Ishikawa (cell line): ENCODE results near the gene ACTR8.
A peak's percentile ranks its signal among the peaks of the same experiment; 100 is the strongest.

ENCODE experiments used
- CEBPB ChIP-seq: IDR thresholded peaks from 2 replicates; pipeline ENCODE4 v1.6.1; 2012
- CREB1 ChIP-seq: IDR thresholded peaks from 2 replicates; pipeline ENCODE4 v1.6.1; 2012; ENCODE audit warnings: low read depth
- EGR1 ChIP-seq: IDR thresholded peaks from 2 replicates; pipeline ENCODE4 v1.6.1; 2012
- EP300 ChIP-seq: IDR thresholded peaks from 2 replicates; pipeline ENCODE4 v1.6.1; 2012; ENCODE audit warnings: borderline replicate concordance
- FOXM1 ChIP-seq: IDR thresholded peaks from 2 replicates; pipeline ENCODE4 v1.6.1; 2012; ENCODE audit warnings: low read depth, borderline replicate concordance
- NFIC ChIP-seq: IDR thresholded peaks from 2 replicates; pipeline ENCODE4 v1.6.1; 2012
- RAD21 ChIP-seq: IDR thresholded peaks from 2 replicates; pipeline ENCODE4 v1.6.1; 2012; ENCODE audit warnings: low read depth
- TAF1 ChIP-seq: IDR thresholded peaks from 2 replicates; pipeline ENCODE4 v1.6.1; 2012; ENCODE audit warnings: low read depth, mild to moderate bottlenecking
- TCF12 ChIP-seq: IDR thresholded peaks from 2 replicates; pipeline ENCODE4 v1.6.1; 2012; ENCODE audit warnings: low read depth
- TEAD4 ChIP-seq: IDR thresholded peaks from 2 replicates; pipeline ENCODE4 v1.6.1; 2012
- YY1 ChIP-seq: IDR thresholded peaks from 2 replicates; pipeline ENCODE4 v1.6.1; 2012; ENCODE audit warnings: low read depth
- ZBTB7A ChIP-seq: IDR thresholded peaks from 2 replicates; pipeline ENCODE4 v1.6.1; 2012; ENCODE audit warnings: low read depth
- TF ChIP-seq, protein P1 (sequence below): IDR thresholded peaks from 2 replicates; pipeline ENCODE4 v1.6.1; 2012
- TF ChIP-seq, protein P2 (sequence below): IDR thresholded peaks from 2 replicates; pipeline ENCODE4 v1.6.1; 2012; ENCODE audit warnings: low read depth, mild to moderate bottlenecking
- TF ChIP-seq, protein P3 (sequence below): IDR thresholded peaks from 2 replicates; pipeline ENCODE4 v1.6.1; 2012

Gene ACTR8, protein sequence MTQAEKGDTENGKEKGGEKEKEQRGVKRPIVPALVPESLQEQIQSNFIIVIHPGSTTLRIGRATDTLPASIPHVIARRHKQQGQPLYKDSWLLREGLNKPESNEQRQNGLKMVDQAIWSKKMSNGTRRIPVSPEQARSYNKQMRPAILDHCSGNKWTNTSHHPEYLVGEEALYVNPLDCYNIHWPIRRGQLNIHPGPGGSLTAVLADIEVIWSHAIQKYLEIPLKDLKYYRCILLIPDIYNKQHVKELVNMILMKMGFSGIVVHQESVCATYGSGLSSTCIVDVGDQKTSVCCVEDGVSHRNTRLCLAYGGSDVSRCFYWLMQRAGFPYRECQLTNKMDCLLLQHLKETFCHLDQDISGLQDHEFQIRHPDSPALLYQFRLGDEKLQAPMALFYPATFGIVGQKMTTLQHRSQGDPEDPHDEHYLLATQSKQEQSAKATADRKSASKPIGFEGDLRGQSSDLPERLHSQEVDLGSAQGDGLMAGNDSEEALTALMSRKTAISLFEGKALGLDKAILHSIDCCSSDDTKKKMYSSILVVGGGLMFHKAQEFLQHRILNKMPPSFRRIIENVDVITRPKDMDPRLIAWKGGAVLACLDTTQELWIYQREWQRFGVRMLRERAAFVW

DNA sequence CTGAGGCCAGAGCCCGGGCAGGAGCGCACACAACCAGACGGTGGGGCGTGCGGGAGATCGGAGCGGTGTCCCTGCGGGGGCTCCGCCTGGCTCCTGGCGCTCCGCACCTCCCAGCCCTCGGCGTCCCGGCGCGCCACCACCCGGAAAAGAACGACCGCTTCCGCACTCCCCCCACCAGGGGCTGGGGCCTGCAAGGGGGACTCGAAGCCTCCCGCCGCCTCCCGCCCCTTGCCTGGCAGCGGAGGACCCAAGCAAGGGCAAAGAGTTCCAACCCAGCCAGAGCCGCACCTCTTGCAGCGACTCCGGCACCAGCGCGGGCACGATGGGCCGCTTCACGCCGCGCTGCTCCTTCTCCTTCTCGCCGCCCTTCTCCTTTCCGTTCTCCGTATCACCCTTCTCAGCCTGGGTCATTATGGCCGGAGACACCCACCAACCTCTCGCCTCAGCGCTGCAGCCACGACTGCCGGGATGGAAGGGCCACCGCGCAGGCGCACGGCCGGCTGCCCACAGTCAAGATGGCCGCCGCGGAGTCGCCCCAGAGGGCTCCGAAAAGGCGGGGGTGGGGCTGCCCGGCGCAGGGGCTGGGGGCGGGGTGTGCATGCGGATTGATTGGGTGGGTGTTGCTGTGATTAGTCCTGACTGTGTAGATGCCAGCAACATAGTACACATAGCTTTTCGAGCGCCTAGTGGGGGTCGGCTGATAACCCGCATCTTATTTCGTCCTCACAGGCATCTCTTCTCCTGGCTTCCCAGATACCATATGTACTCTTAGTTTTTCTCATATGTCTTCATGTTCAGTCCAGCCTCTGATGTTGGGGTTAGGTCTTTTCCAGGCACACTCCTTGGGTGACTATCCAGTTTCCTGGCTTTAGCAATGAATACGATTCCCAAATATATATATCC lies at the start of gene ACTR8:
Gene ACTR8, minus strand, starts transcription at position 462 of the 903 bp plus-strand sequence. Its CDS starts 51 bp downstream, at position 411.
- TF ChIP-seq, protein P1, sequence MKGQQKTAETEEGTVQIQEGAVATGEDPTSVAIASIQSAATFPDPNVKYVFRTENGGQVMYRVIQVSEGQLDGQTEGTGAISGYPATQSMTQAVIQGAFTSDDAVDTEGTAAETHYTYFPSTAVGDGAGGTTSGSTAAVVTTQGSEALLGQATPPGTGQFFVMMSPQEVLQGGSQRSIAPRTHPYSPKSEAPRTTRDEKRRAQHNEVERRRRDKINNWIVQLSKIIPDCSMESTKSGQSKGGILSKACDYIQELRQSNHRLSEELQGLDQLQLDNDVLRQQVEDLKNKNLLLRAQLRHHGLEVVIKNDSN: no peak
- TF ChIP-seq EP300 (no peak), YY1 (peak; percentile 97), EGR1 (peak; percentile 40; the same call in 1 of the 2 replicates), TAF1 (peak; percentile 91)

DNA sequence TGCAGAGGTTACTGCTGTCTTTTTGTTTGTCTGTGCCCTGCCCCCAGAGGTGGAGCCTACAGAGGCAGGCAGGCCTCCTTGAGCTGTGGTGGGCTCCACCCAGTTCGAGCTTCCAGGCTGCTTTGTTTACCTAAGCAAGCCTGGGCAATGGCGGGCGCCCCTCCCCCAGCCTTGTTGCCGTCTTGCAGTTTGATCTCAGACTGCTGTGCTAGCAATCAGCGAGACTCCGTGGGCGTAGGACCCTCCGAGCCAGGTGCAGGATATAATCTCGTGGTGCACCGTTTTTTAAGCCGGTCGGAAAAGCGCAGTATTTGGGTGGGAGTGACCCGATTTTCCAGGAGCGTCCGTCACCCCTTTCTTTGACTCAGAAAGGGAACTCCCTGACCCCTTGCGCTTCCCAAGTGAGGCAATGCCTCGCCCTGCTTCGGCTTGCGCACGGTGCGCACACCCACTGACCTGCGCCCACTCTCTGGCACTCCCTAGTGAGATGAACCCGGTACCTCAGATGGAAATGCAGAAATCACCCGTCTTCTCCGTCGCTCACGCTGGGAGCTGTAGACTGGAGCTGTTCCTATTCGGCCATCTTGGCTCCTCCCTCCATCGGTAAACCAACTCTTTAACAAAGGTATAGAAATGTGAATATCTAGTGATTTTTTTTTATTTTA lies 45.4 kb upstream of the ACTR8 start:
- TF ChIP-seq YY1: peak; percentile 44; the same call in 1 of the 2 replicates

DNA sequence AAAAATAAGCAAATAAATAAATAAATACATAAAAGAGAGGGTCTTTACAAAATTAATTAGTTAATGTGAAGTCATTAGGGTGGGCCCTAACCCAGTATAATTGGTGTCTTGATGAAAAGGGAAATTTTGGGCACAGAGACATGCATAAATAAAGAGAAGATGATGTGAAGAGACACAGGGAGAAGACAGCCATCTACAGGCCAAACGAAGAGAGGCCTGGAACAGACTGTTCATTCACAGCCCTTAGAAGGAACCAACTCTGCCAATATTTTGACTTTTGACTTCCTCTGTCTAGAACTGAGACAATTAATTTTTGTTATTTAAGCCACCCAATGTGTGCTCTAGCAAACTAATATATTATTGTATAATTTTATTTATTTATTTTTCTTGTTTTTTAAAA lies 39.3 kb upstream of the ACTR8 start:
- peak; percentile 16; the same call in 1 of the 2 replicates for TF ChIP-seq RAD21
- TF ChIP-seq TAF1: no peak

DNA sequence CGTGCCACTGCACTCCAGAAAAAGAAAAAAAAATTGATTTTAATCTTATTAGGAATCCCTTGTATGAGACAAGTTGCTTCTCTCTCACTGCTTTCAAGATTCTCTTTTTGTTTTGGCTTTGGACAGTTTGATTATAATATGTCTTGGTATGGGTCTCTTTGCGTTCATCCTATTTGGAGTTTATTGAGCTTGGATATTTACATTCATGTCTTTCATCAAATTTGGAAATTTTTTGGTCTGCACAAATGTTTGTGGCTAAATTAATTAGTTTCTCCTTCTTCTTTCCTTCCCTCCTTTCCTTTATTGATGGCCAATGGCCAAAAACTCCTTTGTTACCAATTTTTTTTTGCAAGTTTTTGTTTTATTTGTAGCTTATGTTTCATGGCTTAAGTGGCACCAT lies 37.8 kb upstream of the ACTR8 start:
- TF ChIP-seq NFIC: no peak
- no peak for TF ChIP-seq TCF12
- TF ChIP-seq ZBTB7A: no peak
- TF ChIP-seq, protein P2, sequence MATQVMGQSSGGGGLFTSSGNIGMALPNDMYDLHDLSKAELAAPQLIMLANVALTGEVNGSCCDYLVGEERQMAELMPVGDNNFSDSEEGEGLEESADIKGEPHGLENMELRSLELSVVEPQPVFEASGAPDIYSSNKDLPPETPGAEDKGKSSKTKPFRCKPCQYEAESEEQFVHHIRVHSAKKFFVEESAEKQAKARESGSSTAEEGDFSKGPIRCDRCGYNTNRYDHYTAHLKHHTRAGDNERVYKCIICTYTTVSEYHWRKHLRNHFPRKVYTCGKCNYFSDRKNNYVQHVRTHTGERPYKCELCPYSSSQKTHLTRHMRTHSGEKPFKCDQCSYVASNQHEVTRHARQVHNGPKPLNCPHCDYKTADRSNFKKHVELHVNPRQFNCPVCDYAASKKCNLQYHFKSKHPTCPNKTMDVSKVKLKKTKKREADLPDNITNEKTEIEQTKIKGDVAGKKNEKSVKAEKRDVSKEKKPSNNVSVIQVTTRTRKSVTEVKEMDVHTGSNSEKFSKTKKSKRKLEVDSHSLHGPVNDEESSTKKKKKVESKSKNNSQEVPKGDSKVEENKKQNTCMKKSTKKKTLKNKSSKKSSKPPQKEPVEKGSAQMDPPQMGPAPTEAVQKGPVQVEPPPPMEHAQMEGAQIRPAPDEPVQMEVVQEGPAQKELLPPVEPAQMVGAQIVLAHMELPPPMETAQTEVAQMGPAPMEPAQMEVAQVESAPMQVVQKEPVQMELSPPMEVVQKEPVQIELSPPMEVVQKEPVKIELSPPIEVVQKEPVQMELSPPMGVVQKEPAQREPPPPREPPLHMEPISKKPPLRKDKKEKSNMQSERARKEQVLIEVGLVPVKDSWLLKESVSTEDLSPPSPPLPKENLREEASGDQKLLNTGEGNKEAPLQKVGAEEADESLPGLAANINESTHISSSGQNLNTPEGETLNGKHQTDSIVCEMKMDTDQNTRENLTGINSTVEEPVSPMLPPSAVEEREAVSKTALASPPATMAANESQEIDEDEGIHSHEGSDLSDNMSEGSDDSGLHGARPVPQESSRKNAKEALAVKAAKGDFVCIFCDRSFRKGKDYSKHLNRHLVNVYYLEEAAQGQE: no peak
- TF ChIP-seq CREB1: no peak
- no peak for TF ChIP-seq YY1
- TF ChIP-seq, protein P3, sequence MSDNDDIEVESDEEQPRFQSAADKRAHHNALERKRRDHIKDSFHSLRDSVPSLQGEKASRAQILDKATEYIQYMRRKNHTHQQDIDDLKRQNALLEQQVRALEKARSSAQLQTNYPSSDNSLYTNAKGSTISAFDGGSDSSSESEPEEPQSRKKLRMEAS: no peak
- TF ChIP-seq CEBPB: no peak
- TF ChIP-seq EP300: no peak
- no peak for TF ChIP-seq EGR1
- TF ChIP-seq FOXM1: no peak
- TF ChIP-seq TEAD4: no peak
- TF ChIP-seq, protein P1: no peak
- no peak for TF ChIP-seq TAF1
- no peak for TF ChIP-seq RAD21

DNA sequence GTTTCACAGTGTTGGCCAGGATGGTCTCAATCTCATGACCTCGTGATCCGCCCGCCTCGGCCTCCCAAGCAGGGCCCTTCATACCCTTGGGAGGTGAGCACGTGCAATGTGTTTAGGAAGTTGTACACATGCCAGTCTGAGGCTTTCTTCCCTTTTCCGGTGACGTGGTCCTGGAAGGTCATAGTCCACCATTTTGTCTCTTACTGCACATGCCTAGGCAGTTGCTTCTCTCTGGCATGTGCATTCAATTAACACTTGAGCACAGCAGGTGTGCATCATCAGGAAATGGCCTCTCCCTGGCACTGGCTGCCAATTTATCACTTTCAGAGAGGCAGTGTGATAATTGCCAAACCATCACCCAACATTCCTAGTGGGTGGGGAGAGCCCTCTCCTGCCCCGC lies 31.4 kb upstream of the ACTR8 start:
- TF ChIP-seq NFIC: no peak
- TF ChIP-seq, protein P3: no peak
- no peak for TF ChIP-seq FOXM1
- TF ChIP-seq, protein P1: no peak
- no peak for TF ChIP-seq TCF12
- TF ChIP-seq EGR1: no peak
- TF ChIP-seq CREB1: no peak
- no peak for TF ChIP-seq CEBPB
- no peak for TF ChIP-seq RAD21
- no peak for TF ChIP-seq ZBTB7A
- TF ChIP-seq TAF1: no peak
- no peak for TF ChIP-seq YY1
- TF ChIP-seq TEAD4: no peak
- TF ChIP-seq, protein P2: no peak
